Right renal cortex interstitium (tissue), 3 donors: ENCODE results near the gene GOLGA8M. TPM values are rescaled to one million over a fixed set of nuclear protein-coding genes. Genes with fewer than 3 reads are reported as not detected.
"Not testable (repeated sequence)": the region's sequence is repeated elsewhere in the genome, so short reads cannot be mapped to it uniquely, and the experiment has no call there.

Experiments
- DNase-seq, 3 donors: peaks; one replicate each; pipeline ENCODE4 v3.0.0-alpha.2; 2013; ENCODE audit warnings: low read depth in 3 of 3, low spot score in 2 of 3
- polyA plus RNA-seq, 3 donors: library from polyadenylated mRNA; unstranded; fragments of 120-200 nt; gene quantifications; one replicate each; pipeline ENCODE4 v1.2.1, GENCODE V29; 2013; ENCODE audit not compliant: insufficient read length in 3 of 3

GOLGA8M gene, protein sequence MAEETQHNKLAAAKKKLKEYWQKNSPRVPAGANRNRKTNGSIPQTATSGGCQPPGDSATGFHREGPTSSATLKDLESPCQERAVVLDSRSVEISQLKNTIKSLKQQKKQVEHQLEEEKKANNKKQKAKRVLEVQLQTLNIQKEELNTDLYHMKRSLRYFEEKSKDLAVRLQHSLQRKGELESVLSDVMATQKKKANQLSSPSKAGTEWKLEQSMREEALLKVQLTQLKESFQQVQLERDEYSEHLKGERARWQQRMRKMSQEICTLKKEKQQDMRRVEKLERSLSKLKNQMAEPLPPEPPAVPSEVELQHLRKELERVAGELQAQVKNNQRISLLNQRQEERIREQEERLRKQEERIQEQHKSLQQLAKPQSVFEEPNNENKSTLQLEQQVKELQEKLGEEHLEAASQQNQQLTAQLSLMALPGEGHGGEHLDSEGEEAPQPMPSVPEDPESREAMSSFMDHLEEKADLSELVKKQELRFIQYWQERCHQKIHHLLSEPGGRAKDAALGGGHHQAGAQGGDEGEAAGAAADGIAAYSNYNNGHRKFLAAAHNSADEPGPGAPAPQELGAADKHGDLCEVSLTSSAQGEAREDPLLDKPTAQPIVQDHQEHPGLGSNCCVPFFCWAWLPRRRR
- 1 to 10 TPM; 1.7 to 3.1 (median 2.8) TPM for polyA plus RNA-seq

DNA sequence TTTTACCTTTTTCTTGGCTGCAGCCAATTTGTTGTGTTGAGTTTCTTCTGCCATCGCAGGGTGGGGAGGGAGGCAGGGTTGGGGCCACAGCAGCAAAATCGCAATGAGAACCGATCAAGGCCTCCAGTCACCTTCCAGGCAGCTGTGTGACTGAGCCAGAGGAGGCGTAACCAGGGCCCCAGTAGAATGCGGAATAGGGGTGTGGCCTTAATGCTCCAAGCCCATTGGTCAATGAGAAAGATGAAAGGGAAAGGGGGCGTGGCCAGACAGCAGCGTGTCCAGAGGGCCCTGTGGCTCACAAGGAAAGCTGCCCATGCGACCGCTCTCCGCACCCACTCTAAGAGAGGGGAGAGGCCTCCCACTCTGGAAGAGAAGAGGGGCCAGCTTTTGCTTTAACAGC is at the start of gene GOLGA8M:
TSS of gene GOLGA8M (minus strand) at position 152 of the 400 bp plus-strand sequence. CDS start at position 54, 98 bp downstream.
- not testable (repeated sequence) for DNase-seq

DNA sequence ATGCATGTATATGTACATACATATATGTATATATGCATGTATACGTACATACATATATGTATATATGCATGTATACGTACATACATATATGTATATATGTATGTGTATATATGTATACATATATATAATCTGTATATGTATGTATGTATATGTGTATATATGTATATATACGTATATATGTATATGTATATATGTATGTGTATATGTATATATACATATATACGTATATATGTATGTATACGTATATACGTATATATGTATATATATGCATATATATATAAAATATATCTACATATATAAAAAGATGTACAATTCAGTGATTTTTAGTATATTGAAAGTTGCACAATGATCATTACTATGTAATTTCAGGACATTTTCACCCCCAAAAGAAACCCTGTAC is 30.7 kb upstream of the GOLGA8M start:
- not testable (repeated sequence) for DNase-seq

- DNase-seq = not testable (repeated sequence)
Observed at GRCh38 chr15:28738590-28739292, 26.5 kb upstream of the GOLGA8M start.

GRCh38 chr15:28738200-28738561 is 26.0 kb upstream of the GOLGA8M start:
- DNase-seq = not testable (repeated sequence)

DNA sequence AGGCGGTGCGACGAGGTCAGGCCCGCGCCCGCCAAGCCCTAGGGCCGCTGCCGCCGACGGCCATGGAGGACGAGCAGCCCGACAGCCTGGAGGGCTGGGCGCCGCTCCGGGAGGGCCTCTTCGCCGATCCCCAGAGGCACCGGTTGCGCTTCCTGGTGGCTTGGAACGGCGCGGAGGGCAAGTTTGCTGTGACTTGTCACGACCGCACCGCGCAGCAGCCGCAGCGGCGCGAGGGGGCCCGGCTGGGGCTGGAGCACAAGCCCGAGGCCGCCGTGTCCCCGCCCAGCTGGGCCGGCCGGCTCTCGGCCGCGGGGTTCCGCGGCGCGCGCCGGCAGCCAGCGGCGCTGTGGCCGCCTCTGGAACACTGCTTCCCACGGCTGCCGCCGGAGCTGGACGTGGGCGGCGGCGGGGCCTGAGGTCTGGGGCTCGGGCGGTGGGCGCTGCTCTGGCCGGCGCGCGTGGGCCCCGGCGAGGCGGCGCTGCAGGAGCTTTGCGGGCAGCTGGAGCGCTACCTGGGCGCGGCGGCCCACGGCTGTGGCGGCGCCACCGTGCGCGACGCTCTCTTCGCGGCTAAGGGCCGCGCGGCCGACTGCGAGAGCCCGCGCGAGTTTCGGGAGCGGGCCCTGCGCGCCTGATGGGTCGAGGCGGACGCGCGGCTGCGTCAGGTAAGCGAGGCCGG is 25.4 kb upstream of the GOLGA8M start:
- DNase-seq = not testable (repeated sequence)

DNA sequence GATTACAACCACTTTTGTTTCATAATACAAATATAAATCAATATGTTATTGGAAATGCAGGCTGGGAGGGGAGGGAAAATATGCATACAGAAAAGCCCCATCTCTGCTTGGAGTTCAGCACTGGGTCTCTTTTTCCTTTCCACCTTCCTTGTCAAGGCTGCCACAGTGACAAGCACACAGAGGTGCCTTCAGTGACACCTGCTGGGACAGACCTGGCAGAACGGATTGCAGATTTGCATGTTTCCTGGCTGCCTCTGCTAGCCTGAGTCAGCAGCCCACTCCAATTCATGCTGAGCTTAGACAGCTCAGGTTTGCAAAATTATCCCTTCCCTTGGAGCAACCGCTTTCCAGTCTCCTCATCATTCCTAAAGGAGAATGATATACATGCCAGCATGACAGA is 15.8 kb upstream of the GOLGA8M start:
- DNase-seq = not testable (repeated sequence)

- not testable (repeated sequence) for DNase-seq
Observed at GRCh38 chr15:28727026-28727425, 14.8 kb upstream of the GOLGA8M start.

- no peak for DNase-seq
Observed at GRCh38 chr15:28726102-28726501, 13.9 kb upstream of the GOLGA8M start.

GRCh38 chr15:28725556-28725955 is 13.3 kb upstream of the GOLGA8M start:
- DNase-seq = no peak

- DNase-seq = not testable (repeated sequence)
Observed at GRCh38 chr15:28723986-28724385, 11.8 kb upstream of the GOLGA8M start.

- not testable (repeated sequence) for DNase-seq
Observed at GRCh38 chr15:28719626-28720025, 7.4 kb upstream of the GOLGA8M start.

DNA sequence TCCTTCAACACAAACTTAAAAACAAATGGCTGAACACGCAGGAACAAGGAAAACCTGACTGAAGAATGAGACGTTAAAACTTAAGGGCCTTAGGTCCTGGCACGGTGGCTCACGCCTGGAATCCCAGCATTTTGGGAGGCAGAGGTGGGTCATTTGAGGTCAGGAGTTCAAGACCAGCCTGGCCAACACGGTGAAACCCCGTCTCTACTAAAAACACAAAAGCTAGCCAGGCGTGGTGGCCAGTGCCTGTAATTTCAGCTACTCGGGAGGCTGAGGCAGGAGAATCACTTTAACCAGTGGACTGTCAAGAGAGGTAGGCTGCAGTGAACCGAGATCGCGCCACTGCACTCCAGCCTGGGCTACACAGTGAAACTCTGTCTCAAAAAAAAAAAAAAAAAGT is 6.4 kb upstream of the GOLGA8M start:
- not testable (repeated sequence) for DNase-seq

- DNase-seq = not testable (repeated sequence)
Observed at GRCh38 chr15:28714176-28714575, 2.0 kb upstream of the GOLGA8M start.

DNA sequence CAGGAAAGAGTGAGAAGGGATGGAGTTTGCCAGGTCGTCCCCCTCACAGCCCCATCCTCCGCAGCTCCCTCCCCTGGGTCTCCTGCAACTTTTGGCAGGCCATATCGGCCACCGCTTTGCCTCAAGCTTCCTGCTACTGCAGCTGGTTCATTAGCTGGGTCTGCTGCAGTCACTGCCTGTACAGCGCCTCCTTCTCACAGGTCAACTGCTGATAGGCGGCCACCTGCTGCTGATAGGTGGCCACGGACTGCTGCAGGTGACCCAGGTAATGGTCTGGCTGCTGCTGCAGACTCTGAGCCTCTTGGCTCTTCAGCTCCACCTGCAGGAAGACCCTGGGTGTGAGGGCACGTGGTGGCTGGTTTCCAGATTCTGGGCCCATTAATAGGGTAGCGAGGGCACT is 8.3 kb downstream of the GOLGA8M start:
- DNase-seq = not testable (repeated sequence)

DNA sequence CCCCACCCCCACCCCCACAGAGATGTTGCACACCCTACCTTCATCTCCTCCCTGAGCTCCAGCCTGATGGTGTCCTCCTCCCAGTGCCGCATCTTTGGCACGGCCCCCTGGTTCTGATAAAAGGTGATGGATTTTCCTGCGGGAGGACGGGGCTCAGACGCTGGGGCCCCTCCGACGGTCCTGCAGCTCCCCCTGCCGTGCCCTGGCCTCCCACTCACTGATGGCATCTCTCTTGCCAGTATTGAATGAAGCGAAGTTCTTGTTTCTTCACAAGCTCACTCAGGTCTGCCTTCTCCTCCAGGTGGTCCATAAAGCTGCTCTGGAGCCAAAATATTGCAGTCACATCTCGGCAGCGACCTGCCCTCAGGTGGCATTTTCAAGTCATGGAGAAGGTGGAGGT is 9.8 kb downstream of the GOLGA8M start:
- not testable (repeated sequence) for DNase-seq

DNA sequence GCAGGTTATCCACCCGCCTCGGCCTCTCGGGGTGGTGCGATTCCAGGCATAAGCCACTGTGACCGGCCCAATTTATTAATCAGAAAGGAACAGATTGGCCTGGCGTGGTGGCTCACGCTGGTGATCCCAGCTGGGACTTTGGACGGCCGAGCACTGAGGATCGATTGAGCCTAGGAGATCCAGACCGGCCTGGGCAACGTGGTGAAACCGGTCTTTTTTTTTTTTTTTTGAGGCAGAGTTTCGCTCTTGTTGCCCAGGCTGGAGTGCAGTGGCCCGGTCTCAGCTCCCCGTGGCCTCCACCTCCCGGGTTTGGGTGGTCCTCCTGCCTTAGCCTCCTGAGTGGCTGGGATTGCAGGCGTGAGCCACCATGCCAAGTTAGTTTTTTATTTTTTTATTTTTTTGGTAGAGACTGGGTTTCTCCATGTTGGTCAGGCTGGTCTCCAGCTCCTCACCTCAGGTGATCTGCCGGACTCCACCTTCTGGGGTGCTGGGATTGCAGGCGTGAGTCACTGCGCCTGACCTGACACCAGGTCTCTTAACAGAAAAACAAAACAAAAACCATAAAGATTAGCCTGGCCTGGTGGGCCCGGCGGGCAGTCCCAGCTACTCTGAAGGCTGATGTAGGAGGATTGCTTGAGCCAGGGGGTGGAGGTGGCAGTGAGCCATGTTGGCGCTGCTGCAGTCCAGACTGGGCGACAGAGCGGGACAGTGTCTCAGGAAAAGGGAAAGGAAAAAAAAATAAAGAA is 18.0 kb downstream of the GOLGA8M start:
- DNase-seq = not testable (repeated sequence)

GRCh38 chr15:28693021-28693420 is 19.2 kb downstream of the GOLGA8M start:
- not testable (repeated sequence) for DNase-seq

DNA sequence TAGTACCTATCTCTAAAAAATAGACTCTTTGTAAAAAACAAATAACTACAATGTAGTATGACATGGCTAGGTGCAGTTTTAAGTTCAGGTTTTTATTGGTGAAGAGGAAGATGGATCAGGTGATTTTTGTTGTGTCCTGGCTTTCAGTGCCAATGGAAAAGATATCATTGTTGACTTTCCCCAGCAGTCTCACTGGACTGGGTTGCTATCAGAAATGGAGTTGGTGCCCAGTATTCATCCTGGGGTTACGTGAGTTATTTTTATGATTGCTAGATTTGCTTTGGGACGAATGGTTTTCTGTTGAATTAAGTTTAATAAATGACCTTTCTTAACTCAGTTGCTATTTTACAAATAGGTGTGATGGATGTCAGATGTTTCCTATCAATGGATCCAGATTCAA is 38.7 kb downstream of the GOLGA8M start:
- not testable (repeated sequence) for DNase-seq

- not testable (repeated sequence) for DNase-seq
Observed at GRCh38 chr15:28672122-28672521, 40.1 kb downstream of the GOLGA8M start.

- DNase-seq = not testable (repeated sequence)
Observed at GRCh38 chr15:28666402-28666801, 45.8 kb downstream of the GOLGA8M start.
